Activated T-cell treated with anti-CD3 and anti-CD28 coated beads for 1 hour (primary cell): ENCODE measurements around the gene NSL1.

Experiments
- DNase-seq: peaks from one replicate; pipeline ENCODE4 v3.0.0-alpha.2; 2020; ENCODE audit warnings: low read depth

Gene NSL1

DNA sequence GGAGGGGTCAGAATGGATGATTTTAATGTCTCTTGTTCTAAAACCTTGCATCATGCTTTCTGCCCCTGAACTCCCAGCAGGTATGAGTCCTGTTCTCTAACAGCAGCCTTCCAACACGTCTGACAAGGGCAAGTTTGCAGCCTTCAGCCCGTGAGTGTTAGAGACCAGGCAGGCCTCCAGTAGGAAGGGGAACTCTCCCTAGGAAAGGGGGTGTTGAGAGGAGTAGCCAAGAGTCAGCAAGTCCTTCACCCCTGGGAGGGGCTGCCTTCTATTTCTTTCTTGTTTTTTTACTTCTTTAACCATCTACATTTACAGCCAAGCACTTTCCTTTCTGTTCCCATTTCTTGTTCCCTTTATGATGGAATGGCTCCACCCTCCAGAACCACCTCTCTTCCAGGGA is 106.1 kb downstream of the NSL1 start:
- DNase-seq, result no peak

DNA sequence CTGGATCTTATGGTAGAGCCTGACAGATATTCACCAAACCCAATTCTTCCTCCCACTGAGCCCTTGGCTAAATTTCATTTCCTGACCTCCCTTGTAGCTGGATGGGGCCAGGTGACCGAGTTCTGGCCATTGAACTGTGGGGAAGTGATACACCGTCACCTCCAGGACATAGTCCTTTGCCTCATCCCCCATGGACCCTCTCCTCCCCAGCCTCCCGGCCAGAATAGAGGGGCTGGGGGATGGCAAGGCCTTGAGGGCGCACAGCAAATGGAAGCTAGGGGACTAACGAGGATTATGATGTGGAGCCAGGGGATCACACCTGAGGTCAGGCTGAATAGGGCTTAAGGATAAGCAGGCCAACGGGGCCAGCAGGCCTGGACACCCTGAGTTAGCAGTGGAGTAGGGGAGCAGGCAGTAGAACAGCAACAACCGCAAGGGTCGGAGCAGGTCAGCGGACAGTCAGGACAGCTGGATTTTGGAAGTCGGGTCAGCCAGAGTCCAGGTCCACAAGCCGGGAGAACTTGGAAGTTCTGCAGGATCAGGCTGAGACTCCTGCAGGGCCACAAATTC is 107.0 kb downstream of the NSL1 start:
- no peak for DNase-seq

DNA sequence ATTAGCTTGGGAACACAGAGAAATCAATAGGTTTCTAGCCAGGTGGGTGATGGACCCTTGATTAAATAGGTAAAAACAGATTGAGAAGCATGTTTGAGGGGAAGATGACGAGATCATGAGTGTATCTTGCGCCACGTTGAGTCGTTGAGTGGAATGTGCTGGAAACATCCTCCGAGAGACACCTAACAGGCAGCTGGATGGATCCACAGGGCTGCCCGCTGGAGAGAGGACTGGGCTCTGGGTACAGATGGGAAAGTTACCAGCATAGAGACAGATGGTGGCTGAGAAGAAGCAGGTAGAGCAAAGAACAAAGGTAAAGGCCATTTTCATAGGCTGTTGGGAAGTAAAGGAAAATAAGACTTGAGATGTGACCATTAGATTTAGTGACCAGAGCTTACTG is 107.5 kb downstream of the NSL1 start:
- no peak for DNase-seq

DNA sequence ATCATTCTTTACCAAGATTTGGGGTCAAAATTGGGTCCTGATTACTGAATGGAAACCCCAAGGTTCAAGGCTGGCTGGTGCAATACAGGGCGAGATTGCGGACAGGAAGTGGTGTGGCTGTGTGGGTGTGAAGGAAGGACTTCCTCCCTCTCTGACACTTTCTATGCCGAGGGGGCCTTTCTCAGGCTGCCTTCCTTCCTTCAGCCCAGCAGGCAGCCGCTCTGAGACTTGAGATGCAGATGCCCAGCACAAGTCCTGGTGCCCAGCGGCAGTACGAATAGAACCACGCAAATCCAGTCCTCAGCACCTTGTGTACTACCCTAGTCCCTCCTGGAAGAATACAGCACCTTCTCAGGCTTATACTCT is 108.2 kb downstream of the NSL1 start:
- no peak for DNase-seq

DNA sequence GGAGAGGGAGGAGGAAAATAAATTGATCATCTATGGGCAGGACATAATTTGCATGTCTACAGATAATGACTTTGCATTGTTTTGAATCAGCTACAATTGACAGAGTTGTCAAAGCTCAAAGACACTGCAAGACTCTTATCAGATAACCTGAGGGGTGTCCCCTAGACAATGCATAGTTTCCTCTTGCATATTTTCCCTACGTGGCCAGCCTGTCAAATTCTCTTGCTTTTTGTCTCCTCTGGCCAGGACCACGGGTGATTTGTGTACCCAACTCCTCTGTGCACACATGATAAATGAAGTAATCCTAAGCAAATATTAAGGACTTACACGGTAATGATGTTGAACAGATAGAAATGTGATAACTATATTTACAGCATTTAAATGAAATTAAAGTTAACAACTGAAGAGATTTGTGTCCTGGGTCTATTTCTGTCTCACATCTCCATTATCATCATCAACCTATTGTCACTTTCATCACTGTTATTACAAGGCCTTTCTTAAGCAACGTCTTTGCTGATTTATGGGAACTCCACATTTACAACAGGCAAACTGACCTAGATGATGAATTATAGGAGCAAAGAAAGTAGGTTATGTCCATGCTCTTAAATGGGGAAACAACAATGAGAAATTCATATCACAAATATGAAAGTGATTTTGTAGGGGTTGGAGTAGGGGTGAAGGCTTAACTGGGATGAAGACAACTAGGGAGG is 110.7 kb downstream of the NSL1 start:
- no peak for DNase-seq

DNA sequence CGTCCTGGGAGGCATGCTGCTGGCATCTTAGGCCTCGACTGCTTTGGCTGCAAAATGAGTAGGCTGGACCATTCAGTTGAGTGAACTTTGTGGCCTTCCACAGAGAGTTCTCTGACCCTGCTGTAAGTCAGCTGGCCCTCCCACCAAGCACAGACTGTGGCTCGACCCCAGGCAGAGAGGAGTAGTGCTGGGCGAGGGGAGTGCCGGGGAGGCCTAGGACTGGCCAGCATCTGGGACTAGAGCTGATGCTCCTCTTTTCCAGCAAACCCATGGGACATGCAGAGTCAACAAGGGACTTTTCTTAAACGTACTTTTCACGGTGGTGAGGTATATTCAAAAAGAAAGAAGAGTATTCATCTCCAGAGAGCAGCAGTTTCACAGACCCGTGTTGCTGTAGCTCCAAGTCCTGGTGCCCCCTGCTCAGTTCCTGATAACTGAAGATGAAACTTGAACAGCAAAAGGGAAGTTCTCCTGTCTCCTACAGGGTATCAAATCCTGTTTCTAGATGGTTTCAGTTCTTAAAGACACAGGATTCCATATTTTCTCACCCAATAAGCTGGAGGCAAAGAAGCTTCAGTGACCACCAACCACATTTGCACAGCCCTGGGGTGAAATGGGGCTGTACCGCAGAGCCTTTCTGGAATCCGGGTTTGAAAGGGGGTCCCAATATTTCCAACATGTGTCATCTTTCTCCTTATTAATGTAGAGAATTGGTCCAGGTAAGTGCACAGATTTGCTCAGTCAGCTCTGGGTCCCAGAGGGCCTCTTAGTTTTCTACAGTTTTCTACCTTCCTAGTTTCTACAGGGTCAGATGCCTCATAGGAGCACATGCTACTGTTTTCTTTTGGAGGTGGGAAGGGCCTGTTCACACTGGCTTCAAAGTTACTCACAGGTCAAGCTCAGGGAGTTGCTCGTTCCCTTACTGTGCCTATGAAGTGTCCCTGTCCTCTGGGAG is 112.8 kb downstream of the NSL1 start:
- DNase-seq, result no peak

DNA sequence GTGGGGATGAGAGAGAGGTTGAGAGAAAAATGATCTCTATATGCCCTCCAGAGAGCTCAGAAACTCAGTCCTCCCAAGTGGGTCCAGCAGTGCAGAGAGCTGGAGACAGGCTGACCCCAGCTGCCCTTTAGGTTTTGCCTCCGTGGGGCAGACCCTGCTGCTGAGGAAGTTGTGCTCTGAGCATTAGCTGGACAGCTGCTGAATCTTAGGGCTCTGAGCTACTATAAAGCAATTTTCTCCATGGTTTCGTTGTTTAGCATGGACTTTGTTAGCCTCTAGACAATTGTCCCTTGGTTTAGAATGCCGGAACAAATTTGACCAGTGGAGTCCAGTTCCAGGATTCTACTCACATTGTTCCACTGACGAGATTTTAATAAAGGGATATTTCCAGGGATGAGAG is 114.0 kb downstream of the NSL1 start:
- no peak for DNase-seq

DNA sequence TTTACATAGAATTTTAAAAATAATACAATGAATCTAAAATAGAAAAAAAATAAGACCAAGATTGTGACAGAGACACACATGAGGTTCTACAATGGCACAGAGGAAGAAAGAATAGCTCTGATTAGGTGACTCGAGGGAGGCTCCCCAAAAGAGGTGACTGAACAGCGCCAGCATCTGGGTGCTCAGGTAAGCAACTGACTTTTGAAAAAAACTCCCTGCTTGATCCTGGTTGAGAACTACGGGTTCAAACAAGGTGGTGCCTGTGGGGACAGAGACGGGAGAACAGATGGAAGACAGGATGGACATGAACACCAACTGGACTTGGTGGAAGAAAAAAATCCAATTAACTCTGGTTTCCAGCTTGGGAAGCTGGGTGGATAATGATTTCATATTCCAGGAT is 114.4 kb downstream of the NSL1 start:
- no peak for DNase-seq
